ENCODE measurements around the gene PXDC1. TPM values are rescaled to one million over a fixed set of nuclear protein-coding genes. Genes with fewer than 3 reads are reported as not detected.
"Not testable (repeated sequence)": the region's sequence is repeated elsewhere in the genome, so short reads cannot be mapped to it uniquely, and the experiment has no call there.

The PXDC1 gene
- total and polyA plus RNA-seq, 5 experiments from 2014 or later: 0.16 to 0.18 TPM; not detected in 3

- Mint-ChIP-seq H3K4me1 (peaks cover 0 to 14% (median 1%) of the 10 kb centered on the region in 4 donors), H3K27ac (peak overlapping the region in 1 of 10 donors; percentile 85), H3K4me3 (no peak overlapping the region), H3K36me3 (no peaks in the 10 kb centered on the region), H3K27me3 (peaks cover 0 to 4% (median 2%) of the 10 kb centered on the region in 5 donors), H3K9me3 (no peaks in the 10 kb centered on the region)
- POLR2A ChIA-PET: no interaction called here
- DNase-seq (no peak), ATAC-seq (no peak)
Observed at GRCh38 chr6:3726421-3726820, 25.1 kb downstream of the PXDC1 start.

DNA sequence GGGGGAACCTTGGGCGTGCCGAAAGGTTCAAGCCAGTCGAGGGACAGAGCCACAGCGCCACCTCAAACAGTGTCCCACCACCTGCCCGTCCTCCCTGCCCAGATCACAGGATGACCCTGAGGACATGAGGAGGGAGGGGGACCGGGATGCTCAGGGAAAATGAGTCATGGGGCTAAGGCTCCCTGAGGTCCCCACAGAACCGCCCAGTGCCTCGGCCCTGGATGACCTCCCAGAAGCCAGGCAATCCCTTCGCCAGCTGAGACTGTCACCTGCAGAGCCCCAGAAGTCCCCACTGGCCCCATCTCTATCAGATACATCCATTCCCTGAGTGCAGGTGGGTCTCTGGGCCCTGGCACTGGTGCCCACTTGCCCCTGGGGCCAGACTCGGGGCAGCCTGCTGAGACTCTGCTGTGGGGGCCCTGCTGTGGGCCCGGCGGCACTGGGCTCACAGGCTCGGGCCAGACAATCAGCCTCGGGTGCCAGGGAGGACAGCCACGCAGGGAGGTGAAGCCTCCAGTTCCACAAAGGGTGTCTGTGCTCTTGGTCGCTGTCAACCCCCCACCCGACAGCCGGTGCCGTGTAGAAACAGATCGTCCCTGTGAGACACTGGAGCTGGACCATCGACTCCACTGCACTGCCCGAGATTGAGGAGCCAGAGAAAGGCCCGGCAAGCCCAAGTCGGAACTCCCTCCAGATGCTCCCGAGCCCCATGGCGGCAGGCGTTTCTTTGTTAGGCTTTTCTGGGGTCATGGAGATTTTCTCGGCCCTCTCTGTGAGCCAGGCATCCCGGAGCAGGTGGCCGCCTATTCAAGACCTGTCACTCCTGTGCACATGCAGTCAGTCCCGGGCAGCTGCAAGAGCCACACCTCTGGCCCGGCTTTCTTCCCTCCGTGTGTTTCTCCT is 26.1 kb downstream of the PXDC1 start:
- Mint-ChIP-seq H3K27ac (no peak overlapping the region), H3K9me3 (no peaks in the 10 kb centered on the region), H3K27me3 (peaks cover 0 to 4% (median 0%) of the 10 kb centered on the region in 5 donors), H3K4me1 (peaks cover 0 to 14% (median 1%) of the 10 kb centered on the region in 4 donors), H3K4me3 (no peak overlapping the region), H3K36me3 (no peaks in the 10 kb centered on the region)
- POLR2A ChIA-PET: no interaction called here
- ATAC-seq (no peak), DNase-seq (no peak)

DNA sequence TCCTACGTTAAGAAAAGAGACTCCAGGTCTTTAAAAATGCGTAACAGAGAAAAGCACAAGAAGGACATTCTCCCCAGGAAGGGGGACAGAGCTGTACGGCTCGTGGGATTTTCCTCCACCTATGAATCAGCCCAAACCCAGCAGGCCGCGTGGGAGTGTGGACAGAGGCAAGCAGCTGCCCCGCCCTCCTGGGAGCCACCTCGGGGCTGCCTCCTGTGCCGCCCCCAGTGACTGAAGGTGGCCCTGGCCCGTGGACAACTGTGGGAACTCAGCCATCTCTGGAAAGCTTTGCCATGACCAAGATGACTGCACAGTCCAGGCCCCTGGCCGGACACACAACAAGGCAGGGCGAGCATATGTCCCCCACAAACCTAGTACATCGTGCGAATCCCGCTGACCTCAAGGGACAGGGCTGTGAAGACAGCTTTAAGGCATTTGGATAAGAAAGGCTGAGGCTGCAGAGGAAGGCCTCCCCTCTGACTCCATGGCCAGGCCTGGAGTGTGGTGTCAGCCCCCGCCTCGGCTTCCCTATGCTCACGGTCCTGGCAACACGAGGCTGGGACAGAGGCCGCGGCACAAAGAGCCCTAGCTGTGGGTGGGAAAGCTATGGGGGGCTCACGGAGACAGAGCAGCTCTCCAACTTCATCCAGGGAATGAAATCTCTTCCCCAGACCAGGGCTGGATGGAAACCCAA is 26.9 kb downstream of the PXDC1 start:
- ATAC-seq: no peak
- Mint-ChIP-seq H3K27ac (peak overlapping the region in 1 of 10 donors; percentile 43), H3K9me3 (no peaks in the 10 kb centered on the region), H3K27me3 (peaks cover 0 to 4% (median 0%) of the 10 kb centered on the region in 5 donors), H3K36me3 (no peaks in the 10 kb centered on the region), H3K4me3 (no peak overlapping the region), H3K4me1 (peaks cover 0 to 20% (median 2%) of the 10 kb centered on the region in 4 donors)
- no peak for DNase-seq
- POLR2A ChIA-PET: no interaction called here

DNA sequence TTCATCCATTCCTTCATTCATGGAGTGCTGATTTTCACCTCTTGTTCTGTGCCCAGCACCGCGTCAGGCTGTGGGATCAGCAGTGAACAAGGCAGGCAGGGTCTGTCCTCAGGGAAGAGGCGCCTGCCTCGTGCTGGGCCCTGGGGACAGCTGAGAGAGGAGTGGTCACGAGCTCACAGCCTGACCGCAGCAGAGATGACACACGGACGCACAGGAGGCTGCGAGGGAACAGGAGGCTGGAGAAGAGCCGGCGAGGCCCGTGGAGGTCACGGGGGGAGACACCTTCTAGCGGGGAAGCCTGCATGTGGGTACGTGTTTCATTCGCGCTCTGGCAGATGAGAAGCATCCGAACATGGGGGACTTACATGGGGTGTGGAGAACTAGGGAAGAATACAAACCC is 27.5 kb downstream of the PXDC1 start:
- no peak overlapping the region for H3K4me3 Mint-ChIP-seq
- H3K36me3 Mint-ChIP-seq: no peaks in the 10 kb centered on the region
- ATAC-seq: no peak
- peak overlapping the region in 1 of 10 donors; percentile 43 for H3K27ac Mint-ChIP-seq
- H3K27me3 Mint-ChIP-seq: peaks cover 0 to 3% (median 0%) of the 10 kb centered on the region in 5 donors
- POLR2A ChIA-PET: no interaction called here
- peaks cover 0 to 26% (median 4%) of the 10 kb centered on the region in 4 donors for H3K4me1 Mint-ChIP-seq
- DNase-seq: no peak
- no peaks in the 10 kb centered on the region for H3K9me3 Mint-ChIP-seq

DNA sequence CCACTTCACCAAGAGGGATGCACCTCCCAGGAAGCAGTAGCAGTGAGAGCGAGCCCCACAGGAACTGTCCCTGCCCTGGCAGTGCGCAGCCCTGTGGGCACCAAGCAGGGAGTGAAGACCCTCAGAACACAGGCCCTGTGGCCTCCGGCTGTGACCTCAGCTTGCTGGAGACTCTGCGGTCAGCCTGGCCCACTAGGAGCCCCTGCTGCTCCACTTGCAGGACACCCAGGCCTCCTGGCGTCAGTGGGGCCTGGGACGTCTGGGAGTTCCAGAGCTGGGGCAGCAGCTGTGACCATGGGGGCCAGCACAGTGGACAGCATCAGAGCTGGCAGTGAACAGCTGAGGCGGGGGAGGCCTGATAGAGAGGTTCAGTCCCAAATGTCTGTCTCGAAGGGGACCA is 28.3 kb downstream of the PXDC1 start:
- Mint-ChIP-seq H3K4me3 (no peak overlapping the region), H3K4me1 (peaks cover 0 to 33% (median 6%) of the 10 kb centered on the region in 4 donors), H3K36me3 (no peaks in the 10 kb centered on the region), H3K27me3 (no peaks in the 10 kb centered on the region), H3K27ac (peak overlapping the region in 1 of 10 donors; percentile 24), H3K9me3 (no peaks in the 10 kb centered on the region)
- ATAC-seq (no peak), DNase-seq (no peak)
- POLR2A ChIA-PET: no interaction called here

DNA sequence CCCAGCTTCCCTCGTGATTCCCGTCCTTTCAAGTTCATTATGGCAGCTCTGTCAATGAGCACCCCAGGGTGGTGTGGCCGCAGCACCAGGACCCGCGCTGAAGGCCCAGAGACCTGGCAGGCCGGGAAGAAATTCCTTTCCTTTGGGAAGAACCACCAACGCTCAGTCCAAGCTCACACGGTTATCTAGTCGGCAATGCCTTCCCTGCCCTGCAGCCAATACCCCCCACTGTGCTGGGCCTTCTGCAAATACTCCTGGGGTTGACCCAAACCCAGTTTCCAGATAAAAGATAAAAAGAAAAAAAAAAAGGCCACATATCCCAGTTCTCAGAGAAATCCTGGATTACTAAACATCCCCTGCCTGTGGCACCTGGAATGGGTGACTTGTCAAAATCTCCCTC is 28.7 kb downstream of the PXDC1 start:
- Mint-ChIP-seq H3K4me3 (no peak overlapping the region), H3K9me3 (no peaks in the 10 kb centered on the region), H3K27ac (peak overlapping the region in 1 of 10 donors; percentile 24), H3K27me3 (no peaks in the 10 kb centered on the region), H3K4me1 (peaks cover 0 to 38% (median 7%) of the 10 kb centered on the region in 4 donors), H3K36me3 (no peaks in the 10 kb centered on the region)
- ATAC-seq (no peak), DNase-seq (no peak)
- POLR2A ChIA-PET: no interaction called here

DNA sequence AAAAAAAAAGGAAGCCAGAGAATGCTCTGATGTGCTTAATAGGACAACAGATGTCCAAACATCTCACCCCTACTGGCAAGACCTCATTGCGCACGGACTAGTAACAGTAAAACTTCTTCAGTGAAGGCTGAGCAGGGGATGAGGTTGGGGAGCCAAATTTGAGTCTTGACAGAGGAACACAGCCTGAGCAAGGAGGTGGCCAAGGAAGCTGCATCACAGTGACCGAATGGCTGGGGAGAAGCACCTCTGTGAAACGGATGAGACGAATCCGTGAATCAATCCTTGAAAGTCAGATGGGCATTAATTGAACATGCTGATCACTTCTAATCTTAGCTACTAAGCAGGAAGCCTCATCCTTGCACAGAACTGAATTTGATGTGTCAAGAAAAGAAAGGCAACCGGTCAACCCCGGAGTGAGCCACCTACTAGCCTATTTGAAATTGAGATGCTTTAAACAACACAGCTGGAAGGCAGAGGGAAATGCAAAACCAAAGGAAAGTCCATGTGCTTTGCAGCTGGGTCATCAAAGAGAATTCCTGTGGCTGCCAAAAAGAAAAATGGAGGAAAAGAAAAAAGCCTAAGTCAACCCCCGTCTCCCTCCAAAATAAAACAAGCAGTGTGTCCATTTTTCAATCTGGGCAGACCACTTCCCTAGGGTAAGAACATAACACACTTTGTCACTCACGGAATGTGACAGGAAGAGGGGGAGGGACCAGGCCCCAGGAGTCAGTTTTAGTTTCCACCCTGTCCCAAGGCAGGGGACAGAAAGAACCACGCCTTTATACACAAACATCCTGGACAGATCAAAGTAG is 29.5 kb downstream of the PXDC1 start:
- POLR2A ChIA-PET: no interaction called here
- no peak for ATAC-seq
- H3K4me3 Mint-ChIP-seq: no peak overlapping the region
- H3K36me3 Mint-ChIP-seq: no peaks in the 10 kb centered on the region
- no peak for DNase-seq
- peak overlapping the region in 1 of 10 donors; percentile 24 for H3K27ac Mint-ChIP-seq
- no peaks in the 10 kb centered on the region for H3K27me3 Mint-ChIP-seq
- H3K9me3 Mint-ChIP-seq: no peaks in the 10 kb centered on the region
- H3K4me1 Mint-ChIP-seq: peaks cover 0 to 41% (median 7%) of the 10 kb centered on the region in 4 donors

- H3K4me3 Mint-ChIP-seq, H3K36me3 Mint-ChIP-seq, POLR2A ChIA-PET, H3K27ac Mint-ChIP-seq, H3K27me3 Mint-ChIP-seq, H3K9me3 Mint-ChIP-seq, ATAC-seq, DNase-seq: not testable (repeated sequence)
- peaks cover 0 to 41% (median 7%) of the 10 kb centered on the region in 4 donors for H3K4me1 Mint-ChIP-seq
Observed at GRCh38 chr6:3720770-3721169, 30.7 kb downstream of the PXDC1 start.

- peak; percentile 50 to 73 for ATAC-seq
- POLR2A ChIA-PET: no interaction called here
- Mint-ChIP-seq H3K4me1 (peaks cover 0 to 41% (median 7%) of the 10 kb centered on the region in 4 donors), H3K27ac (peak overlapping the region in 8 of 10 donors; percentile 67 to 91 (median 86)), H3K36me3 (peaks cover 0 to 3% (median 3%) of the 10 kb centered on the region in 3 donors), H3K27me3 (no peaks in the 10 kb centered on the region), H3K9me3 (peaks cover 0 to 11% (median 2%) of the 10 kb centered on the region in 9 donors), H3K4me3 (peak overlapping the region; percentile 77 to 94 (median 87))
- DNase-seq: peak in 4 of 10 donors; percentile 4 to 35 (median 20)
Observed at GRCh38 chr6:3719462-3720308, 31.8 kb downstream of the PXDC1 start.

DNA sequence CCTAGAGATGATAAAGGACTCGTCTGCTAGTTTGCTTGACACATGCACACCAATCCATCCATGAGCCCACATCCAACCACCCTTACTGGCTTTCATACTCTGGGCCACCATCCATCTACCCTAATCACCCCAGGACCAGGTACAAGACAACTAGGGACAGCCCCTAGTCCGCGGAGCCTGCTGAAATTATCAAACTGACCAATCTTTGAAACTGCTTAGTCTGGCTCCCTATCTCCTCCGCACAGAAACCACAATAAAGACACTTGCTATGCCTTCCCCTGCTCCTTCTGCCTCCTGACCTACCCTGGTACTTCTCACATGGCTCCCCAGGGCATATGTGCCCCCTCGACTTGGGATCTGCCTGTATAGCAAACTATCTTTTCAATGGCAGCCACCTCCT is 33.1 kb downstream of the PXDC1 start:
- Mint-ChIP-seq H3K27ac (peak overlapping the region in 1 of 10 donors; percentile 41), H3K4me1 (peaks cover 0 to 41% (median 7%) of the 10 kb centered on the region in 4 donors), H3K9me3 (peaks cover 0 to 15% (median 2%) of the 10 kb centered on the region in 9 donors), H3K4me3 (peak overlapping the region in 8 of 10 donors; percentile 80 to 94 (median 90)), H3K36me3 (peaks cover 0 to 11% (median 3%) of the 10 kb centered on the region in 3 donors), H3K27me3 (no peaks in the 10 kb centered on the region)
- DNase-seq (no peak), ATAC-seq (no peak)
- POLR2A ChIA-PET: no interaction called here

DNA sequence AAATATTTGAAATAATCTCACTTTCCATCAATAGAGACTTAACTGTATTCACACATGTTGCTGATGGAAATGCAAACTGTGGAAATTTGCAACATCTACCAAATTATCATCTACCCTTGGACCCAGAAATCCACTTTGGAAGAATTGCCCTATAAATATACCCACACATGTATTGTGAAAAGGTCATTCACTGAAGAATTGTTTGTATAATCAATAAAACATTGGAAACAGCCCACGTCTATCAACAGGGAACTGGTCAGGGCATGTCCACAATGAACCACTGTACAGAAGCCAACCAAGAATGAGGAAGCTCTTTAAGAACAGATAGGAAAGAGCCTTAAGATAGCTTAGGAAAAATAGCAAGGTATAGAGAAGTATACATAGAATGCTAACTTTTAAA is 36.2 kb downstream of the PXDC1 start:
- Mint-ChIP-seq H3K4me3 (no peak overlapping the region), H3K27me3 (no peaks in the 10 kb centered on the region), H3K4me1 (peaks cover 0 to 28% (median 6%) of the 10 kb centered on the region in 4 donors), H3K36me3 (peaks cover 0 to 11% (median 3%) of the 10 kb centered on the region in 3 donors), H3K27ac (no peak overlapping the region), H3K9me3 (peaks cover 0 to 15% (median 2%) of the 10 kb centered on the region in 9 donors)
- POLR2A ChIA-PET: no interaction called here
- DNase-seq (no peak), ATAC-seq (no peak)

DNA sequence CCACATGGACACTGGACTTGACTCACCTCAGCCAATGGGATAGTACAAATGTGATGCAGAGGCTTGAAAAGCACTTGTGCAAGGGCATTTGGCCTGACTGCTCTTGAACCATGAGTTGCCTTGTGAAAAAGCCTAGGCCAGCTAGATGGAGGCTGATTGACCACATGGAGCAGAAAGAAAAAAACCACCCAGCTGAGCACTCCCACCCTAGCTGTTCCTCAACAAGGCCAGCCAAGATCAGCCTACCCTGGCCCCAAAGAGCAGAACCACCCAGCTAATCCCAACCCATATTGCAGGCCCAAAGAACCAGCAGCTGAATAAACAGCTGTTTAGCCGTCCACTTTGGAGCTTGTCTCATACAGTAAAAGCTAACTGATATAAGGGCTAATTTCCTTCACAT is 36.7 kb downstream of the PXDC1 start:
- POLR2A ChIA-PET: no interaction called here

More for the DNA sequence above, 36.7 kb downstream of the PXDC1 start:
- Mint-ChIP-seq H3K27ac (no peak overlapping the region), H3K27me3 (no peaks in the 10 kb centered on the region), H3K9me3 (peaks cover 0 to 15% (median 2%) of the 10 kb centered on the region in 9 donors), H3K4me1 (peaks cover 0 to 23% (median 6%) of the 10 kb centered on the region in 4 donors), H3K4me3 (no peak overlapping the region), H3K36me3 (peaks cover 0 to 11% (median 3%) of the 10 kb centered on the region in 3 donors)
- DNase-seq (no peak), ATAC-seq (no peak)

All from naive thymus-derived CD8-positive, alpha-beta T cell (primary cell).